SK-N-SH treated with all-trans-retinoic acid at 6 μM for 48 hours (cell line): ENCODE measurements around the gene CAMKMT.

Experiments
- ARNTL ChIP-seq: fragments of 450-650 bp; formaldehyde crosslinking; IDR thresholded peaks from 2 replicates; pipeline ENCODE4 v1.5.0; 2020; ENCODE audit warnings: low read depth, mild to moderate bottlenecking, moderate library complexity, borderline replicate concordance
- GLIS3 ChIP-seq: fragments of 250-450 bp; sonication (Bioruptor Pico); IDR thresholded peaks from 2 replicates; pipeline ENCODE4 v1.5.0; 2020; ENCODE audit warnings: mild to moderate bottlenecking, moderate library complexity
- PPARA ChIP-seq: fragments of 250-450 bp; sonication (Bioruptor Pico); IDR thresholded peaks from 2 replicates; pipeline ENCODE4 v1.5.0; 2020; ENCODE audit warnings: mild to moderate bottlenecking, borderline replicate concordance
- SNAI2 ChIP-seq: fragments of 250-450 bp; sonication (Bioruptor Pico); IDR thresholded peaks from 2 replicates; pipeline ENCODE4 v1.5.0; 2020; ENCODE audit warnings: mild to moderate bottlenecking, moderate library complexity
- ZFP30 ChIP-seq: fragments of 450-650 bp; formaldehyde crosslinking; IDR thresholded peaks from 2 replicates; pipeline ENCODE4 v1.5.0; 2022; ENCODE audit warnings: mild to moderate bottlenecking, moderate library complexity
- ZNF8 ChIP-seq: fragments of 450-650 bp; formaldehyde crosslinking; IDR thresholded peaks from 2 replicates; pipeline ENCODE4 v1.5.0; 2020; ENCODE audit warnings: mild to moderate bottlenecking, moderate library complexity
- TF ChIP-seq, protein P1 (sequence below): fragments of 250-450 bp; sonication (Bioruptor Pico); IDR thresholded peaks from 2 replicates; pipeline ENCODE4 v1.5.1; 2021; ENCODE audit warnings: mild to moderate bottlenecking, moderate library complexity
- TF ChIP-seq, protein P2 (sequence below): fragments of 250-450 bp; sonication (Bioruptor Pico); IDR thresholded peaks from 2 replicates; pipeline ENCODE4 v1.5.1; 2020; ENCODE audit warnings: low read depth, mild to moderate bottlenecking, moderate library complexity

DNA sequence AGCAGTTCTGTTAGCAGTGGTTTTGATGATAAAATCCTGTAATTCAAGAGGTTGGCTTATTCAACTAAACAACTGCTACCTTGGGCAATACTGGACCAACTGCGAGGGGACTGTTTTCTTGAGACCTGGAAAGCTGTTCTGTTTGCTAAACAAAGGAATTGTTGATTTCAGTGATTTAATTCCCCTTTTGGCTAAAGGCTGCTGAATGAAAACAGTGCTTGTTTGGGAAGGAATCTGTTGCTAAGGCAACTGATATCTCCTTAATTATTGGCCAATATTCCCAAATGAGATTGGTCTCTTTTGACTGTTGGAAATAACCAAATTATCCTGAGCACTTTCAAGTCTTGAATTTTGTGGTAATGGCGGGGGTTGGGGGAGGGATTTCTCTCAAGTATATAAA lies 136.8 kb downstream of the CAMKMT start:
- TF ChIP-seq, protein P1, sequence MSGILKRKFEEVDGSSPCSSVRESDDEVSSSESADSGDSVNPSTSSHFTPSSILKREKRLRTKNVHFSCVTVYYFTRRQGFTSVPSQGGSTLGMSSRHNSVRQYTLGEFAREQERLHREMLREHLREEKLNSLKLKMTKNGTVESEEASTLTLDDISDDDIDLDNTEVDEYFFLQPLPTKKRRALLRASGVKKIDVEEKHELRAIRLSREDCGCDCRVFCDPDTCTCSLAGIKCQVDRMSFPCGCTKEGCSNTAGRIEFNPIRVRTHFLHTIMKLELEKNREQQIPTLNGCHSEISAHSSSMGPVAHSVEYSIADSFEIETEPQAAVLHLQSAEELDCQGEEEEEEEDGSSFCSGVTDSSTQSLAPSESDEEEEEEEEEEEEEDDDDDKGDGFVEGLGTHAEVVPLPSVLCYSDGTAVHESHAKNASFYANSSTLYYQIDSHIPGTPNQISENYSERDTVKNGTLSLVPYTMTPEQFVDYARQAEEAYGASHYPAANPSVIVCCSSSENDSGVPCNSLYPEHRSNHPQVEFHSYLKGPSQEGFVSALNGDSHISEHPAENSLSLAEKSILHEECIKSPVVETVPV (CRISPR knock-in tag), result no peak
- TF ChIP-seq SNAI2 (CRISPR knock-in tag) (no peak), PPARA (CRISPR knock-in tag) (no peak), ARNTL (CRISPR knock-in tag) (no peak), GLIS3 (no peak), ZFP30 (no peak), ZNF8 (CRISPR knock-in tag) (no peak)
- TF ChIP-seq, protein P2, sequence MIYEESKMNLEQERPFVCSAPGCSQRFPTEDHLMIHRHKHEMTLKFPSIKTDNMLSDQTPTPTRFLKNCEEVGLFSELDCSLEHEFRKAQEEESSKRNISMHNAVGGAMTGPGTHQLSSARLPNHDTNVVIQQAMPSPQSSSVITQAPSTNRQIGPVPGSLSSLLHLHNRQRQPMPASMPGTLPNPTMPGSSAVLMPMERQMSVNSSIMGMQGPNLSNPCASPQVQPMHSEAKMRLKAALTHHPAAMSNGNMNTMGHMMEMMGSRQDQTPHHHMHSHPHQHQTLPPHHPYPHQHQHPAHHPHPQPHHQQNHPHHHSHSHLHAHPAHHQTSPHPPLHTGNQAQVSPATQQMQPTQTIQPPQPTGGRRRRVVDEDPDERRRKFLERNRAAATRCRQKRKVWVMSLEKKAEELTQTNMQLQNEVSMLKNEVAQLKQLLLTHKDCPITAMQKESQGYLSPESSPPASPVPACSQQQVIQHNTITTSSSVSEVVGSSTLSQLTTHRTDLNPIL, result no peak
